BLaER1 treated with 17β-estradiol and CSF1 and Interleukin-3, amounts not matched to agents 10 nM and 100 nM (cell line): Measurements from ENCODE around the gene BCL7A.
A peak's percentile ranks its signal among the peaks of the same experiment; 100 is the strongest.

Source experiments
- H3K27ac ChIP-seq, 11 experiments: shearing (Covaris generic); formaldehyde crosslinking; 2 replicates each; pipeline ENCODE4 v1.8.1; 2022
- H3K27me3 ChIP-seq, 11 experiments: shearing (Covaris generic); formaldehyde crosslinking; 2 replicates each; pipeline ENCODE4 v1.8.1; 2022
- H3K36me3 ChIP-seq, 11 experiments: shearing (Covaris generic); formaldehyde crosslinking; 2 replicates each; pipeline ENCODE4 v1.8.1; 2022
- H3K4me1 ChIP-seq, 10 experiments: shearing (Covaris generic); formaldehyde crosslinking; 2 replicates each; pipeline ENCODE4 v1.8.1; 2022
- H3K4me2 ChIP-seq, 11 experiments: shearing (Covaris generic); formaldehyde crosslinking; 2 replicates each; pipeline ENCODE4 v1.8.1; 2022
- H3K4me3 ChIP-seq, 10 experiments: shearing (Covaris generic); formaldehyde crosslinking; 2 replicates each; pipeline ENCODE4 v1.8.1; 2022
- H3K9ac ChIP-seq, 11 experiments: shearing (Covaris generic); formaldehyde crosslinking; 2 replicates each; pipeline ENCODE4 v1.8.1; 2022
- H3K9me3 ChIP-seq, 11 experiments: shearing (Covaris generic); formaldehyde crosslinking; replicated peaks in 1 of 11; 2 replicates each; pipeline ENCODE4 v1.8.1; 2022
- H4K20me1 ChIP-seq, 11 experiments: shearing (Covaris generic); formaldehyde crosslinking; 2 replicates each; pipeline ENCODE4 v1.8.1; 2022
- Cebpa-rat ChIP-seq, 11 experiments: shearing (Covaris generic); IDR thresholded peaks; 2 replicates each; pipeline ENCODE4 v1.8.1; 2022

BCL7A gene

GRCh38 chr12:122088179-122088810 lies 66.6 kb downstream of the BCL7A start:
- Histone ChIP-seq H3K36me3 (peaks cover 27 to 89% (median 59%) of the 10 kb centered on the region in 11 experiments; a peak in 21 of 22 replicates), H3K9ac (peak overlapping the region; percentile 10 to 99 (median 62); a peak in 20 of 22 replicates), H4K20me1 (peaks cover 75 to 100% (median 100%) of the 10 kb centered on the region in 11 experiments), H3K9me3 (no peaks in the 10 kb centered on the region; a peak in 1 of 22 replicates), H3K27ac (peak overlapping the region; percentile 11 to 98 (median 69); a peak in 20 of 22 replicates), H3K4me3 (peak overlapping the region in 7 of 10 experiments; percentile 10 to 51 (median 29); a peak in 10 of 20 replicates), H3K4me2 (peak overlapping the region; percentile 93 to 100 (median 97)), H3K4me1 (peaks cover 96 to 100% (median 99%) of the 10 kb centered on the region in 10 experiments), H3K27me3 (no peaks in the 10 kb centered on the region)
- no peak for TF ChIP-seq Cebpa-rat (IDR thresholded peaks at IDR 0.05)

- TF ChIP-seq Cebpa-rat (IDR thresholded peaks at IDR 0.05), result no peak
- H3K9ac ChIP-seq, result peak overlapping the region in 9 of 11 experiments; percentile 10 to 99 (median 62); a peak in 10 of 22 replicates
- peak overlapping the region in 1 of 10 experiments; percentile 44; a peak in 2 of 20 replicates for H3K4me3 ChIP-seq
- peaks cover 71 to 100% (median 100%) of the 10 kb centered on the region in 11 experiments for H4K20me1 ChIP-seq
- no peaks in the 10 kb centered on the region; a peak in 1 of 22 replicates for H3K9me3 ChIP-seq
- H3K27me3 ChIP-seq, result no peaks in the 10 kb centered on the region
- H3K27ac ChIP-seq, result peak overlapping the region in 9 of 11 experiments; percentile 1 to 98 (median 69); a peak in 16 of 22 replicates
- H3K36me3 ChIP-seq, result peaks cover 23 to 81% (median 53%) of the 10 kb centered on the region in 11 experiments; a peak in 21 of 22 replicates
- peaks cover 94 to 100% (median 98%) of the 10 kb centered on the region in 10 experiments for H3K4me1 ChIP-seq
- H3K4me2 ChIP-seq, result peak overlapping the region; percentile 93 to 100 (median 97)
Measured at GRCh38 chr12:122089077-122089476, 67.4 kb downstream of the BCL7A start.

- no peak for TF ChIP-seq Cebpa-rat (IDR thresholded peaks at IDR 0.05)
- peak overlapping the region in 9 of 11 experiments; percentile 21 to 97 (median 45); a peak in 15 of 22 replicates for H3K27ac ChIP-seq
- peaks cover 66 to 100% (median 100%) of the 10 kb centered on the region in 11 experiments for H4K20me1 ChIP-seq
- no peaks in the 10 kb centered on the region for H3K27me3 ChIP-seq
- H3K9me3 ChIP-seq, result no peaks in the 10 kb centered on the region; a peak in 1 of 22 replicates
- peak overlapping the region in 4 of 11 experiments; percentile 9 to 21 (median 16); a peak in 7 of 22 replicates for H3K9ac ChIP-seq
- H3K4me2 ChIP-seq, result peak overlapping the region; percentile 40 to 100 (median 97)
- no peak overlapping the region for H3K4me3 ChIP-seq
- peaks cover 88 to 97% (median 93%) of the 10 kb centered on the region in 10 experiments for H3K4me1 ChIP-seq
- peaks cover 8 to 62% (median 34%) of the 10 kb centered on the region in 11 experiments; a peak in 18 of 22 replicates for H3K36me3 ChIP-seq
Measured at GRCh38 chr12:122090759-122091515, 69.3 kb downstream of the BCL7A start.

- no peaks in the 10 kb centered on the region; a peak in 1 of 22 replicates for H3K9me3 ChIP-seq
- no peak overlapping the region for H3K9ac ChIP-seq
- peak overlapping the region in 9 of 11 experiments; percentile 6 to 97 (median 39); a peak in 17 of 22 replicates for H3K27ac ChIP-seq
- H3K36me3 ChIP-seq, result peaks cover 0 to 44% (median 33%) of the 10 kb centered on the region in 11 experiments; a peak in 16 of 22 replicates
- H3K4me2 ChIP-seq, result peak overlapping the region in 8 of 11 experiments; percentile 14 to 99 (median 32); a peak in 10 of 22 replicates
- no peak for TF ChIP-seq Cebpa-rat (IDR thresholded peaks at IDR 0.05)
- H3K27me3 ChIP-seq, result no peaks in the 10 kb centered on the region
- peaks cover 63 to 100% (median 100%) of the 10 kb centered on the region in 11 experiments for H4K20me1 ChIP-seq
- no peak overlapping the region for H3K4me3 ChIP-seq
- H3K4me1 ChIP-seq, result peaks cover 88 to 97% (median 93%) of the 10 kb centered on the region in 10 experiments
Measured at GRCh38 chr12:122093098-122093883, 71.6 kb downstream of the BCL7A start.

GRCh38 chr12:122094137-122094734 lies 72.6 kb downstream of the BCL7A start:
- Histone ChIP-seq H3K27me3 (no peaks in the 10 kb centered on the region), H3K9ac (no peak overlapping the region), H3K36me3 (peaks cover 0 to 34% (median 24%) of the 10 kb centered on the region in 11 experiments; a peak in 16 of 22 replicates), H3K4me3 (no peak overlapping the region), H3K4me2 (peak overlapping the region in 7 of 11 experiments; percentile 8 to 99 (median 39); a peak in 10 of 22 replicates), H3K4me1 (peaks cover 88 to 97% (median 93%) of the 10 kb centered on the region in 10 experiments), H3K9me3 (no peaks in the 10 kb centered on the region; a peak in 1 of 22 replicates), H4K20me1 (peaks cover 64 to 100% (median 100%) of the 10 kb centered on the region in 11 experiments), H3K27ac (peak overlapping the region in 9 of 11 experiments; percentile 6 to 97 (median 39); a peak in 12 of 22 replicates)
- TF ChIP-seq Cebpa-rat (IDR thresholded peaks at IDR 0.05), result no peak

GRCh38 chr12:122094735-122095631 lies 73.3 kb downstream of the BCL7A start:
- Histone ChIP-seq H3K27ac (peak overlapping the region in 8 of 11 experiments; percentile 6 to 97 (median 28); a peak in 11 of 22 replicates), H3K27me3 (no peaks in the 10 kb centered on the region), H3K36me3 (peaks cover 0 to 27% (median 19%) of the 10 kb centered on the region in 11 experiments; a peak in 16 of 22 replicates), H3K4me3 (no peak overlapping the region), H3K9ac (no peak overlapping the region), H3K4me2 (peak overlapping the region in 5 of 11 experiments; percentile 14 to 99 (median 39); a peak in 9 of 22 replicates), H3K9me3 (no peaks in the 10 kb centered on the region; a peak in 1 of 22 replicates), H3K4me1 (peaks cover 88 to 97% (median 93%) of the 10 kb centered on the region in 10 experiments), H4K20me1 (peaks cover 72 to 100% (median 100%) of the 10 kb centered on the region in 11 experiments)
- TF ChIP-seq Cebpa-rat (IDR thresholded peaks at IDR 0.05), result no peak

- Histone ChIP-seq H3K4me3 (no peak overlapping the region), H3K4me1 (peaks cover 88 to 97% (median 93%) of the 10 kb centered on the region in 10 experiments), H3K9me3 (no peaks in the 10 kb centered on the region; a peak in 1 of 22 replicates), H4K20me1 (peaks cover 81 to 100% (median 100%) of the 10 kb centered on the region in 11 experiments), H3K27me3 (no peaks in the 10 kb centered on the region), H3K36me3 (peaks cover 0 to 16% (median 10%) of the 10 kb centered on the region in 11 experiments; a peak in 10 of 22 replicates), H3K9ac (peak overlapping the region in 1 of 11 experiments; percentile 75; a peak in 1 of 22 replicates), H3K27ac (peak overlapping the region in 3 of 11 experiments; percentile 27 to 83 (median 82); a peak in 5 of 22 replicates), H3K4me2 (peak overlapping the region in 10 of 11 experiments; percentile 83 to 90 (median 87); a peak in 14 of 22 replicates)
- no peak for TF ChIP-seq Cebpa-rat (IDR thresholded peaks at IDR 0.05)
Measured at GRCh38 chr12:122096014-122096413, 74.3 kb downstream of the BCL7A start.
